Measurements from ENCODE around the gene BCAS3. TPM values are rescaled to one million over a fixed set of nuclear protein-coding genes. Genes with fewer than 3 reads are reported as not detected.
A peak's percentile ranks its signal among the peaks of the same experiment; 100 is the strongest.

Gene BCAS3
- total and polyA plus RNA-seq, 5 donors from 2014 or later, result 29.7 to 59.1 (median 33.9) TPM

DNA sequence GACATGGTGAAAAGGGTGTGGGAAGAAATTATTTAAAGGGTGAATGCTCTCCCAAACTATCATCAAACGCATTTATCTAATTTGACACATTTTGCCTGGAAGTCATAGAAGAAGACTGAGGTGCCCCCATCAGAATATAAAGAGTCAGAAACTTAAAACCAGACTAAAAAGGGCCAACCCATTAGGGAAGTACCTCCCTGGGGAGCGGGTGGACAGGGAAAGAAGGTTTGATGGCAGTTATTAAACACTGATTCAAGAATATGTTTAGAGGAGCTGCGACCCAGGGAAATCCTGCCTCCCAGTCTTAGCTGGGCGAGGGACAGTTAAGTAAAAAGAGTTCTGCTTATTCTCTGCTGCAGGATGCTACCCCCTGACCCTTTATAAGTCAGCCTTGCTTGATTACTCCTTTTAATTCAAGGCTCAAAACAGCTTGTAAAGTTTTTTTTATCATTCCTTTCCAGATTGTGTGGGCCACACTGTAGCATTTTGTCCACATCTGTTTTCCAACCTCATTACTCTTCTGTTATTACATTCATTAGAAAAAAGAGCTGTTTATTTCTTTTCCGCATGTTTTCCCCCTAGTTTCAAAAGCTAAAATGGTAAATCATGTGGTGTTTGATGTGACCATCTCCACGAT lies 583.5 kb downstream of the BCAS3 start:
- DNase-seq (no peak), ATAC-seq (ENCODE audit: low read depth in 2 of 2) (no peak)
- no peaks in the 10 kb centered on the region for H3K27me3 ChIP-seq (ENCODE audit: control insufficient read depth, insufficient read depth, low read length)
- H3K27ac ChIP-seq (ENCODE audit: insufficient read depth, low read length, poor library complexity, severe bottlenecking), result no peak overlapping the region
- no peaks in the 10 kb centered on the region for H3K36me3 ChIP-seq (ENCODE audit: control insufficient read depth, insufficient read depth, low read length)
- H3K36me3 Mint-ChIP-seq, result no peaks in the 10 kb centered on the region
- H3K27ac Mint-ChIP-seq, result no peak overlapping the region
- no peak overlapping the region for H3K4me3 ChIP-seq (ENCODE audit: low read depth, low read length)
- no peaks in the 10 kb centered on the region for H3K4me1 ChIP-seq (ENCODE audit: control insufficient read depth, insufficient read depth, low read length, poor library complexity, severe bottlenecking)
- H3K9me3 Mint-ChIP-seq, result no peaks in the 10 kb centered on the region
- no peaks in the 10 kb centered on the region for H3K9me3 ChIP-seq (ENCODE audit: control insufficient read depth in 2 of 2, low read length in 2 of 2)
- no peaks in the 10 kb centered on the region for H3K27me3 Mint-ChIP-seq
- H3K4me3 Mint-ChIP-seq, result no peak overlapping the region
- H3K4me1 Mint-ChIP-seq, result peaks cover 0 to 7% (median 1%) of the 10 kb centered on the region in 4 donors

DNA sequence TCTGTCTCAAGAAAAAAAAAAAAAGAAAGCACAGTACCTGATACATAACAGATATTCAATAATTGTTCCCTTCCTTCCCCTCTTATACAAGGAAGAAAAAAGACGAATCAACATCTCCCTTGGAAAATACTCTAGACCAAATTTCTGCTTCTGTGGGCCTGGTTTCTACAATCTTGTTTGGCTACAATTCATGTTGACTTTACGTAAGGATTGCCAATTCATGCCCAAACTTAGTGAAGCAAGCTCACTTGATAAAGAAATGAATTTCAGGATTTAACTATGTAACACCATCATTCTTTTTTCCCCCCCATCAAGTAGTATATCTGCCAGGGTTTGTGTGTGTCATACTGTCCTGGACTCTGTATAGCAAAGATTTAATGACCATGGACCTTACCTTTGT lies 587.7 kb downstream of the BCAS3 start:
- Histone ChIP-seq H3K4me3 (ENCODE audit: low read depth, low read length) (no peak overlapping the region), H3K9me3 (ENCODE audit: control insufficient read depth in 2 of 2, low read length in 2 of 2) (no peaks in the 10 kb centered on the region), H3K27ac (ENCODE audit: insufficient read depth, low read length, poor library complexity, severe bottlenecking) (no peak overlapping the region), H3K4me1 (ENCODE audit: control insufficient read depth, insufficient read depth, low read length, poor library complexity, severe bottlenecking) (no peaks in the 10 kb centered on the region), H3K36me3 (ENCODE audit: control insufficient read depth, insufficient read depth, low read length) (no peaks in the 10 kb centered on the region), H3K27me3 (ENCODE audit: control insufficient read depth, insufficient read depth, low read length) (no peaks in the 10 kb centered on the region)
- Mint-ChIP-seq H3K27me3 (no peaks in the 10 kb centered on the region), H3K9me3 (no peaks in the 10 kb centered on the region), H3K4me1 (peaks cover 0 to 7% (median 2%) of the 10 kb centered on the region in 4 donors), H3K4me3 (no peak overlapping the region), H3K36me3 (no peaks in the 10 kb centered on the region), H3K27ac (no peak overlapping the region)
- ATAC-seq (ENCODE audit: low read depth in 2 of 2) (no peak), DNase-seq (no peak)

DNA sequence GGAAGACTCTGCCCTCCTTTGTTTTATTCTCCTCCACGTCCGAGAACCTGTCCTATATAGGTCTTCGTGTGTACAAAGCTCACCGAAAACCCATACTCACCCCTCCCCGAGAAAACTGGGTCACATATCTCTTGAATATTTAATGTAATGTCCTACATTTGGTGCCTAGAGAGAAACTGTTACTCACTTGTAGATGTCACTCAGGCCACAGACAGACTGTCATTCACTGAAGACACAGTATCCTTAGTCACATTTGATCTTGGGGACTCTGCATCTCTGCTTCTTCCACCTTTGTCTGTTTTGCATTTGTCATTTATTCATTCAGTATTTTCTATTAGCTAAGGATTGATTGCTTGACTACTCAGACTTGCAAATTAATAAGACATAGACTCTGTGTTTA lies 590.2 kb downstream of the BCAS3 start:
- Histone ChIP-seq H3K36me3 (ENCODE audit: control insufficient read depth, insufficient read depth, low read length) (no peaks in the 10 kb centered on the region), H3K27ac (ENCODE audit: insufficient read depth, low read length, poor library complexity, severe bottlenecking) (no peak overlapping the region), H3K9me3 (ENCODE audit: control insufficient read depth in 2 of 2, low read length in 2 of 2) (no peaks in the 10 kb centered on the region), H3K4me1 (ENCODE audit: control insufficient read depth, insufficient read depth, low read length, poor library complexity, severe bottlenecking) (no peaks in the 10 kb centered on the region), H3K4me3 (ENCODE audit: low read depth, low read length) (no peak overlapping the region), H3K27me3 (ENCODE audit: control insufficient read depth, insufficient read depth, low read length) (no peaks in the 10 kb centered on the region)
- no peak for ATAC-seq (ENCODE audit: low read depth in 2 of 2)
- Mint-ChIP-seq H3K27ac (no peak overlapping the region), H3K27me3 (no peaks in the 10 kb centered on the region), H3K9me3 (no peaks in the 10 kb centered on the region), H3K4me1 (peaks cover 0 to 7% (median 4%) of the 10 kb centered on the region in 4 donors), H3K4me3 (no peak overlapping the region), H3K36me3 (no peaks in the 10 kb centered on the region)
- DNase-seq, result no peak

DNA sequence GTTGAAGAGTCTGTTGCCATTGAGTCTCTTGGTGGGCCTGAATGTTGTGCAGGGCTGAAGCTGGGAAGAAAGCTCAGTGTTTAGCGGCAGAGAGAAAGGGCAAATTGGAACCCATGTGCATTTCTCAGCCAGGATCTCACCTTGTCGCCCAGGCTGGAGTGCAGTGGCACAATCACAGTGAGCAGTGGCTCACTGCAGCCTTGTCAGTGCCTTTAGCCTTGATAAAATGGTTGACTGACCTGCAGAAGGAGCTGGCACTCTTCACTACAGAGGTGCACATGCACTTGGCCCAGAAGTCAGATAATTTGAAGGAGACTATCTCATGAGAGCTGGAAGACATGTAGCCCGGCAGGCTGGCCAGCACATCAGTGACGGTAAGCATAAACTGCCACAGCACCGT lies 597.7 kb downstream of the BCAS3 start:
- no peak overlapping the region for H3K27ac ChIP-seq (ENCODE audit: insufficient read depth, low read length, poor library complexity, severe bottlenecking)
- ATAC-seq (ENCODE audit: low read depth in 2 of 2), result no peak
- H3K4me3 Mint-ChIP-seq, result no peak overlapping the region

DNA sequence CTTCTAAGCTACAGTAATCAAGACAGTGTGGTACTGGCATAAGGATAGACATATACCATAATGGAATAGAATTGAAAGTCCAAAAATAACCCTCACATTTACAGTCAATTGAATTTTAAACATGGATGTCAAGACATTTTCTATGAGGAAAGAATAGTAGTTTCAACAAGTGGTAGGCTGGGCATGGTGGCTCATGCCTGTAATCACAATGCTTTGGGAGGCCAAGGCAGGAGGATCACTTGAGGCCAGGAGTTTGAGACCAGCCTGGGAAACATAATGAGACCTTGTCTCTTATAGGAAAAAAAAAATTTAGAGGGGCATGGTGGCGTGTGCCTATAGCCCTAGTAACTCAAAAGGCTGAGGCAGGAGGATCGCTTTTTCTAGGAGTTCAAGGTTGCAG lies 599.2 kb downstream of the BCAS3 start:
- DNase-seq (no peak), ATAC-seq (ENCODE audit: low read depth in 2 of 2) (no peak)
- Mint-ChIP-seq H3K36me3 (peaks cover 14% of the 10 kb centered on the region), H3K4me1 (peaks cover 3 to 4% (median 4%) of the 10 kb centered on the region in 4 donors), H3K27me3 (no peaks in the 10 kb centered on the region), H3K27ac (no peak overlapping the region), H3K9me3 (peaks cover 0 to 4% (median 0%) of the 10 kb centered on the region in 7 donors), H3K4me3 (no peak overlapping the region)
- H3K27me3 ChIP-seq (ENCODE audit: control insufficient read depth, insufficient read depth, low read length), result no peaks in the 10 kb centered on the region
- no peaks in the 10 kb centered on the region for H3K4me1 ChIP-seq (ENCODE audit: control insufficient read depth, insufficient read depth, low read length, poor library complexity, severe bottlenecking)
- no peak overlapping the region for H3K4me3 ChIP-seq (ENCODE audit: low read depth, low read length)
- no peak overlapping the region for H3K27ac ChIP-seq (ENCODE audit: insufficient read depth, low read length, poor library complexity, severe bottlenecking)
- no peaks in the 10 kb centered on the region for H3K36me3 ChIP-seq (ENCODE audit: control insufficient read depth, insufficient read depth, low read length)
- no peaks in the 10 kb centered on the region for H3K9me3 ChIP-seq (ENCODE audit: control insufficient read depth in 2 of 2, low read length in 2 of 2)

More for the DNA sequence above, 597.7 kb downstream of the BCAS3 start:
- peaks cover 0 to 4% (median 4%) of the 10 kb centered on the region in 4 donors for H3K4me1 Mint-ChIP-seq
- H3K36me3 Mint-ChIP-seq, result peaks cover 14% of the 10 kb centered on the region
- H3K27ac Mint-ChIP-seq, result peak overlapping the region in 1 of 3 donors; percentile 29
- Histone ChIP-seq H3K27me3 (ENCODE audit: control insufficient read depth, insufficient read depth, low read length) (no peaks in the 10 kb centered on the region), H3K4me1 (ENCODE audit: control insufficient read depth, insufficient read depth, low read length, poor library complexity, severe bottlenecking) (no peaks in the 10 kb centered on the region), H3K9me3 (ENCODE audit: control insufficient read depth in 2 of 2, low read length in 2 of 2) (no peaks in the 10 kb centered on the region), H3K4me3 (ENCODE audit: low read depth, low read length) (no peak overlapping the region), H3K36me3 (ENCODE audit: control insufficient read depth, insufficient read depth, low read length) (no peaks in the 10 kb centered on the region)
- H3K9me3 Mint-ChIP-seq, result peaks cover 0 to 4% (median 0%) of the 10 kb centered on the region in 7 donors
- no peaks in the 10 kb centered on the region for H3K27me3 Mint-ChIP-seq
- DNase-seq, result no peak

DNA sequence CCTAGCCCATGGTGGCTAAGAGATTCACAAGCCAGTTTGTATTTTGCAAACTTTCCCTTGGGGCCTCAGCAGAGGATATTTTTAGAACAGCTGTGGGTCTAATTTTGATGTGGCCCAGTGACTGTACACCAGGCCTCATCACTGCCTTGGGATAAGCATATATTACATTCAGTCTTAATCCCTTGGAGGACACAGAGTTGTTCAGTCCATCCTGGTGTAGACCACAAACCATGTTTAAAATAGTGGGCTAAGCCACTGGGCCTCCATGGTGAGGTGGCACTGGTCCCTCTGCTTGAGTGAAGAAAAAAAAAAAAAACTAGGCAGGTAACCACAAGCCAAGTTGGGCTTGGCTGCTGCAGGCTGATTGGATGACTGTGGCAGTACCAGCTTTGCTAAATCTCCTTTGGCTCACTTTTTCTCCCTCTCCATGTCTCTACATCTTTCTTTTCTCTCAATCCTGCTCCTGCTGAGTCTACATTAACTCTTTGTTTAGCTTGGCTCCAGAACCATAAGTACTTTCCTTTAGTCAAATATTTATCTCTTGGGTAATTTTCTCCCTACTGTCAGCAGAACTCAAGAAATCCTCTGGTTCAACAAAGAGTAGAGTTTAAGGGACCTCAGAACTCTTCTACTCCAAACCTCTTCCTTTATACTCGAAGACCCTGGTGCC lies 602.0 kb downstream of the BCAS3 start:
- H3K27me3 Mint-ChIP-seq, result no peaks in the 10 kb centered on the region
- peaks cover 2 to 6% (median 4%) of the 10 kb centered on the region in 4 donors for H3K4me1 Mint-ChIP-seq
- peaks cover 17% of the 10 kb centered on the region for H3K36me3 Mint-ChIP-seq
- no peaks in the 10 kb centered on the region for H3K36me3 ChIP-seq (ENCODE audit: control insufficient read depth, insufficient read depth, low read length)
- H3K9me3 ChIP-seq (ENCODE audit: control insufficient read depth in 2 of 2, low read length in 2 of 2), result no peaks in the 10 kb centered on the region
- peaks cover 0 to 2% (median 0%) of the 10 kb centered on the region in 7 donors for H3K9me3 Mint-ChIP-seq
- no peaks in the 10 kb centered on the region for H3K27me3 ChIP-seq (ENCODE audit: control insufficient read depth, insufficient read depth, low read length)
- H3K4me3 Mint-ChIP-seq, result no peak overlapping the region
- peak overlapping the region in 1 of 3 donors; percentile 67 for H3K27ac Mint-ChIP-seq
- H3K4me1 ChIP-seq (ENCODE audit: control insufficient read depth, insufficient read depth, low read length, poor library complexity, severe bottlenecking), result no peaks in the 10 kb centered on the region
- DNase-seq (no peak), ATAC-seq (ENCODE audit: low read depth in 2 of 2) (no peak)
- no peak overlapping the region for H3K4me3 ChIP-seq (ENCODE audit: low read depth, low read length)
- H3K27ac ChIP-seq (ENCODE audit: insufficient read depth, low read length, poor library complexity, severe bottlenecking), result no peak overlapping the region

DNA sequence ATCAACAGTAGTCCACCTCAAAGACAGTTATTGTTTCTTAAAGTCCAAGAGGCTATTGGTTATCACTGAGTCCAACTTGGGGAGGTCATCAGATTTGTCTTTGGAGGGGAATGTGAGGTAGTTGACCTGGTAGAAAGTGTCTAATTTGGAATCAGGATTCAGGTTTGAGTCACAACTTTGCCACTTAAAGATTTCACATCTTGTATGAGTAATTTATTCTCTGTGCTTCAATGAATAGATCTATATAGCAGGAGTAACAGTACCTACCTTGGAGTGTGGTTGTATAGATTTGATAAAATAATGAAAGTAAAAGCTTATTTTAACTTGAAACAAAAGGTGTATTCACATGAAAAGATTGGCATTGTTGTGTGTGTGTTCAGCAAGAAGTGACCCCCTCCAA lies 602.7 kb downstream of the BCAS3 start:
- H3K9me3 Mint-ChIP-seq, result peaks cover 0 to 2% (median 0%) of the 10 kb centered on the region in 7 donors
- DNase-seq (no peak), ATAC-seq (ENCODE audit: low read depth in 2 of 2) (no peak)
- no peak overlapping the region for H3K4me3 Mint-ChIP-seq
- H3K36me3 Mint-ChIP-seq, result peaks cover 14% of the 10 kb centered on the region
- Histone ChIP-seq H3K27ac (ENCODE audit: insufficient read depth, low read length, poor library complexity, severe bottlenecking) (no peak overlapping the region), H3K36me3 (ENCODE audit: control insufficient read depth, insufficient read depth, low read length) (no peaks in the 10 kb centered on the region), H3K27me3 (ENCODE audit: control insufficient read depth, insufficient read depth, low read length) (no peaks in the 10 kb centered on the region), H3K9me3 (ENCODE audit: control insufficient read depth in 2 of 2, low read length in 2 of 2) (no peaks in the 10 kb centered on the region), H3K4me1 (ENCODE audit: control insufficient read depth, insufficient read depth, low read length, poor library complexity, severe bottlenecking) (no peaks in the 10 kb centered on the region), H3K4me3 (ENCODE audit: low read depth, low read length) (no peak overlapping the region)
- H3K27ac Mint-ChIP-seq, result no peak overlapping the region
- H3K27me3 Mint-ChIP-seq, result no peaks in the 10 kb centered on the region
- H3K4me1 Mint-ChIP-seq, result peaks cover 2 to 6% (median 4%) of the 10 kb centered on the region in 4 donors

DNA sequence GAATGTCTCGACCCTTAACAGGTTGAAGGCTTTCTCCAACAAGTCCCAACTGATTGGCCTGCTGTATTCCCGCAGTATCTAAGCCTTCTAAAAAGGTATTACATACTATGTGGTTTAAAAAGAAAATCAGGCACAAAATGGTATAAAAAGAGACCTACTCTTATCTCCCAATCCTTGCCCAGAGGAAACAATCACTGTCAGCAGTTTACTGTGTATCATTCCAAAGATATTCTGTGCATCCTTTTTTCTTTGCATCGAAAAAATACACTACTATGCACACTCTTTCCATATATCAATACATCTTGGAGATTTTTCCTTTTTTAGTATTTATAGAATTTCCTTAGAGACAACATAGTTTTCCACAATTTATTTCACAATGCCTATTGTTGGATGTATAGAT lies 603.2 kb downstream of the BCAS3 start:
- H3K36me3 ChIP-seq (ENCODE audit: control insufficient read depth, insufficient read depth, low read length), result no peaks in the 10 kb centered on the region
- H3K27me3 Mint-ChIP-seq, result no peaks in the 10 kb centered on the region
- no peak overlapping the region for H3K4me3 ChIP-seq (ENCODE audit: low read depth, low read length)
- H3K4me3 Mint-ChIP-seq, result no peak overlapping the region
- H3K4me1 ChIP-seq (ENCODE audit: control insufficient read depth, insufficient read depth, low read length, poor library complexity, severe bottlenecking), result no peaks in the 10 kb centered on the region
- no peak overlapping the region for H3K27ac ChIP-seq (ENCODE audit: insufficient read depth, low read length, poor library complexity, severe bottlenecking)
- peaks cover 0 to 2% (median 0%) of the 10 kb centered on the region in 7 donors for H3K9me3 Mint-ChIP-seq
- H3K9me3 ChIP-seq (ENCODE audit: control insufficient read depth in 2 of 2, low read length in 2 of 2), result no peaks in the 10 kb centered on the region
- ATAC-seq (ENCODE audit: low read depth in 2 of 2), result no peak
- H3K4me1 Mint-ChIP-seq, result peaks cover 2 to 6% (median 4%) of the 10 kb centered on the region in 4 donors
- DNase-seq, result no peak
- H3K27me3 ChIP-seq (ENCODE audit: control insufficient read depth, insufficient read depth, low read length), result no peaks in the 10 kb centered on the region
- no peak overlapping the region for H3K27ac Mint-ChIP-seq
- H3K36me3 Mint-ChIP-seq, result peaks cover 10% of the 10 kb centered on the region
